ENCODE results near the gene MKX.

- no peak for TF ChIP-seq POLR2A (IDR thresholded peaks at IDR 0.05)
- TF ChIP-seq CTCF (IDR thresholded peaks at IDR 0.05), result no peak
- TF ChIP-seq POLR2AphosphoS5 (IDR thresholded peaks at IDR 0.05), result no peak
- no peak for TF ChIP-seq EP300 (IDR thresholded peaks at IDR 0.05)
Observed at GRCh38 chr10:27720529-27720928, 25.1 kb downstream of the MKX start.

Data from upper lobe of left lung (tissue), 4 donors.